Glutamatergic neuron (in vitro differentiated cells): ENCODE measurements around the gene MED16. TPM values are rescaled to one million over a fixed set of nuclear protein-coding genes. Genes with fewer than 3 reads are reported as not detected.
"Not testable (repeated sequence)": the region's sequence is repeated elsewhere in the genome, so short reads cannot be mapped to it uniquely, and the experiment has no call there.

ENCODE experiments used
- DNase-seq: peaks from one replicate; pipeline ENCODE4 v3.0.0; 2022
- H3K27ac Mint-ChIP-seq: one replicate; pipeline ENCODE4 v1.8.0; 2020; ENCODE audit warnings: mild to moderate bottlenecking, mixed read lengths, inconsistent platforms; ENCODE audit not compliant: unreplicated experiment
- H3K27me3 Mint-ChIP-seq: one replicate; pipeline ENCODE4 v1.8.0; 2020; ENCODE audit warnings: mild to moderate bottlenecking, moderate library complexity, mixed read lengths, inconsistent platforms; ENCODE audit not compliant: unreplicated experiment
- H3K36me3 Mint-ChIP-seq: one replicate; pipeline ENCODE4 v1.8.0; 2020; ENCODE audit warnings: mild to moderate bottlenecking, mixed read lengths, inconsistent platforms; ENCODE audit not compliant: unreplicated experiment
- H3K4me1 Mint-ChIP-seq: one replicate; pipeline ENCODE4 v1.8.0; 2020; ENCODE audit warnings: mild to moderate bottlenecking, low read depth, mixed read lengths, inconsistent platforms; ENCODE audit not compliant: unreplicated experiment
- H3K4me3 Mint-ChIP-seq: one replicate; pipeline ENCODE4 v1.8.0; 2020; ENCODE audit warnings: mild to moderate bottlenecking, mixed read lengths, inconsistent platforms; ENCODE audit not compliant: unreplicated experiment
- H3K9me3 Mint-ChIP-seq: one replicate; pipeline ENCODE4 v1.8.0; 2020; ENCODE audit warnings: mild to moderate bottlenecking, moderate library complexity, mixed read lengths, inconsistent platforms; ENCODE audit not compliant: unreplicated experiment
- CTCF ChIP-seq: fragments of 200-600 bp; sonication (generic); IDR thresholded peaks from one replicate; pipeline ENCODE4 v1.5.0; 2021; ENCODE audit not compliant: partially characterized antibody, unreplicated experiment
- total RNA-seq: library from RNA; stranded (reverse); fragmentation: NEBNext Ultra II Directional; extraction: Animal tissue kit (Norgen Biotek cat#: 25700); gene quantifications from one replicate; pipeline ENCODE4 v1.2.1, GENCODE V29; 2021; ENCODE audit not compliant: unreplicated experiment

The MED16 gene
- total RNA-seq, 1 donor from 2014 or later, result 65.0 TPM

- H3K27ac Mint-ChIP-seq, result no peak within 1 kb of the TSS
- no peak for DNase-seq
- no peaks in the 10 kb centered on the region for H3K36me3 Mint-ChIP-seq
- peak within 1 kb of the TSS; percentile 38 for H3K4me3 Mint-ChIP-seq
- peaks cover 9% of the 10 kb centered on the region for H3K27me3 Mint-ChIP-seq
- H3K4me1 Mint-ChIP-seq, result no peaks in the 10 kb centered on the region
- H3K9me3 Mint-ChIP-seq, result peaks cover 7% of the 10 kb centered on the region
- no peak for TF ChIP-seq CTCF
Measured at GRCh38 chr19:858868-859843, 33.8 kb downstream of the MED16 start, which contains the start of gene CFD. TSS of gene CFD (plus strand) at chr19:859664. CDS start at chr19:859690, 26 bp downstream.

- no peaks in the 10 kb centered on the region for H3K4me1 Mint-ChIP-seq
- H3K4me3 Mint-ChIP-seq, result no peak overlapping the region
- no peaks in the 10 kb centered on the region for H3K36me3 Mint-ChIP-seq
- peaks cover 3% of the 10 kb centered on the region for H3K9me3 Mint-ChIP-seq
- peaks cover 7% of the 10 kb centered on the region for H3K27me3 Mint-ChIP-seq
- no peak for DNase-seq
- no peak overlapping the region for H3K27ac Mint-ChIP-seq
- TF ChIP-seq CTCF, result no peak
Measured at GRCh38 chr19:858284-858683, 34.7 kb downstream of the MED16 start.

DNA sequence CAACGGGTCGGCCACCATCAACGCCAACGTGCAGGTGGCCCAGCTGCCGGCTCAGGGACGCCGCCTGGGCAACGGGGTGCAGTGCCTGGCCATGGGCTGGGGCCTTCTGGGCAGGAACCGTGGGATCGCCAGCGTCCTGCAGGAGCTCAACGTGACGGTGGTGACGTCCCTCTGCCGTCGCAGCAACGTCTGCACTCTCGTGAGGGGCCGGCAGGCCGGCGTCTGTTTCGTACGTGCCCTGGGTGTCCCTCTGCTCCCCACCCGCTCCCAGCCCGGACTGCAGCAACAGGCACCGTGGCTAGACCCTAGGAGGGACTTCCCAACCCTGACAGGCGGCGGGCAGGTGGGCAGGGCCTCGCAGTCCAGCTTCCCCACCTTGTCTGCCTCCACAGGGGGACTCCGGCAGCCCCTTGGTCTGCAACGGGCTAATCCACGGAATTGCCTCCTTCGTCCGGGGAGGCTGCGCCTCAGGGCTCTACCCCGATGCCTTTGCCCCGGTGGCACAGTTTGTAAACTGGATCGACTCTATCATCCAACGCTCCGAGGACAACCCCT, 37.3 kb downstream of the MED16 start:
- H3K9me3 Mint-ChIP-seq, result peaks cover 4% of the 10 kb centered on the region
- no peak for TF ChIP-seq CTCF
- H3K4me1 Mint-ChIP-seq, result no peaks in the 10 kb centered on the region
- no peak overlapping the region for H3K27ac Mint-ChIP-seq
- no peak for DNase-seq
- peaks cover 3% of the 10 kb centered on the region for H3K27me3 Mint-ChIP-seq
- H3K36me3 Mint-ChIP-seq, result no peaks in the 10 kb centered on the region
- H3K4me3 Mint-ChIP-seq, result no peak overlapping the region

DNA sequence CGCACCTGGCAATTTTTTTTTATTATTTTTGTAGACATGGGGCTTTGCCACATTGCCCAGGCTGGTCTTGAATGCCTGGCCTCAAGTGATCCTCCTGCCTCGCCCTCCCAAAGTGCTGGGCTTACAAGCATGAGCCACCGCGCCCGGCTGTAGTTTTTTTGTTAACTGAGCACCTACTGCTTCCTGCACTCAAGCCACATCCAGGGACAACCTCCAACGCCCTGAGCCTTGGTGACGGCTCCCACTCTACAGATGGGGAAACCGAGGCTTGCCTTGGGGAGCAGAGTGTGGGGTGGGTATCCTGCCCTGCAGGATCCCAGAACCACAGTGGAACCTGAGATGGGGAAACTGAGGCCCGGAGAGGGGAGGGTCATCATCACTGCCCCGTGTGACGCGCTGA, 37.8 kb downstream of the MED16 start:
- Mint-ChIP-seq H3K27ac (no peak overlapping the region), H3K4me1 (no peaks in the 10 kb centered on the region), H3K9me3 (peaks cover 4% of the 10 kb centered on the region), H3K4me3 (no peak overlapping the region), H3K36me3 (no peaks in the 10 kb centered on the region), H3K27me3 (peaks cover 3% of the 10 kb centered on the region)
- no peak for TF ChIP-seq CTCF
- DNase-seq, result no peak

GRCh38 chr19:854549-854948, 38.4 kb downstream of the MED16 start:
- Mint-ChIP-seq H3K4me1 (no peaks in the 10 kb centered on the region), H3K9me3 (peaks cover 4% of the 10 kb centered on the region), H3K4me3 (no peak overlapping the region), H3K27me3 (no peaks in the 10 kb centered on the region), H3K36me3 (no peaks in the 10 kb centered on the region), H3K27ac (no peak overlapping the region)
- no peak for TF ChIP-seq CTCF
- no peak for DNase-seq

DNA sequence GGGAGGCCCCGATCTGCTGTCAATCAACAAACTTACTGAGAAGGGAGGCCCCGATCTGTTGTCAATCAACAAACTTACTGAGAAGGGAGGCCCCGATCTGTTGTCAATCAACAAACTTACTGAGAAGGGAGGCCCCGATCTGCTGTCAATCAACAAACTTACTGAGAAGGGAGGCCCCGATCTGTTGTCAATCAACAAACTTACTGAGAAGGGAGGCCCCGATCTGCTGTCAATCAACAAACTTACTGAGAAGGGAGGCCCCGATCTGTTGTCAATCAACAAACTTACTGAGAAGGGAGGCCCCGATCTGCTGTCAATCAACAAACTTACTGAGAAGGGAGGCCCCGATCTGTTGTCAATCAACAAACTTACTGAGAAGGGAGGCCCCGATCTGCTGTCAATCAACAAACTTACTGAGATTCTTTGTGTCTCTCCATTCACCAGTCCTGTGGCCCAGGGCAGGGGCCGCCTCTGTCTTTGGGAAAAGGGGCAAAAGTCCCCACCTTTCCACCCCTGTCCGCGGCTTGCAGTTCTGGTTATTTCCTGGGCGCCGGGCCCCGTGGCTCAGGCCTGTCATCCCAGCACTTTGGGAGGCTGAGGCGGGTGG, 39.3 kb downstream of the MED16 start:
- not testable (repeated sequence) for H3K4me3 Mint-ChIP-seq, H3K9me3 Mint-ChIP-seq, H3K27me3 Mint-ChIP-seq, H3K36me3 Mint-ChIP-seq, DNase-seq, H3K27ac Mint-ChIP-seq, H3K4me1 Mint-ChIP-seq
